Measurements from ENCODE around the gene THOC3. TPM values are rescaled to one million over a fixed set of nuclear protein-coding genes. Genes with fewer than 3 reads are reported as not detected.
"Not testable (repeated sequence)": the region's sequence is repeated elsewhere in the genome, so short reads cannot be mapped to it uniquely, and the experiment has no call there.

Gene THOC3, protein sequence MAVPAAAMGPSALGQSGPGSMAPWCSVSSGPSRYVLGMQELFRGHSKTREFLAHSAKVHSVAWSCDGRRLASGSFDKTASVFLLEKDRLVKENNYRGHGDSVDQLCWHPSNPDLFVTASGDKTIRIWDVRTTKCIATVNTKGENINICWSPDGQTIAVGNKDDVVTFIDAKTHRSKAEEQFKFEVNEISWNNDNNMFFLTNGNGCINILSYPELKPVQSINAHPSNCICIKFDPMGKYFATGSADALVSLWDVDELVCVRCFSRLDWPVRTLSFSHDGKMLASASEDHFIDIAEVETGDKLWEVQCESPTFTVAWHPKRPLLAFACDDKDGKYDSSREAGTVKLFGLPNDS
- total RNA-seq (2014; rRNA removed; shearing (Covaris generic)), result 147 and 165 TPM in 2 replicates

- not testable (repeated sequence) for H3K27me3 ChIP-seq (ENCODE audit: control insufficient read depth, insufficient read depth, low read length); DNase-seq
- H3K4me3 ChIP-seq (ENCODE audit: insufficient read depth, low read depth, low read length), result peak within 1 kb of the TSS; percentile 70
Observed at GRCh38 chr5:175967471-175968372, at the start of gene THOC3. THOC3 (minus strand) TSS chr5:175968315; CDS start chr5:175968208, 107 bp downstream.

GRCh38 chr5:176017324-176017723, 49.2 kb upstream of the THOC3 start:
- not testable (repeated sequence) for H3K36me3 ChIP-seq (replicated peaks; ENCODE audit: control insufficient read depth, insufficient read depth, low read length); H3K27me3 ChIP-seq (ENCODE audit: control insufficient read depth, insufficient read depth, low read length); H3K4me3 ChIP-seq (ENCODE audit: insufficient read depth, low read depth, low read length); DNase-seq

More at GRCh38 chr5:175967471-175968372, at the start of gene THOC3:
- H3K36me3 ChIP-seq (replicated peaks; ENCODE audit: control insufficient read depth, insufficient read depth, low read length), result not testable (repeated sequence)

GRCh38 chr5:176014360-176014759, 46.2 kb upstream of the THOC3 start:
- not testable (repeated sequence) for DNase-seq; H3K27me3 ChIP-seq (ENCODE audit: control insufficient read depth, insufficient read depth, low read length); H3K4me3 ChIP-seq (ENCODE audit: insufficient read depth, low read depth, low read length); H3K36me3 ChIP-seq (replicated peaks; ENCODE audit: control insufficient read depth, insufficient read depth, low read length)

DNA sequence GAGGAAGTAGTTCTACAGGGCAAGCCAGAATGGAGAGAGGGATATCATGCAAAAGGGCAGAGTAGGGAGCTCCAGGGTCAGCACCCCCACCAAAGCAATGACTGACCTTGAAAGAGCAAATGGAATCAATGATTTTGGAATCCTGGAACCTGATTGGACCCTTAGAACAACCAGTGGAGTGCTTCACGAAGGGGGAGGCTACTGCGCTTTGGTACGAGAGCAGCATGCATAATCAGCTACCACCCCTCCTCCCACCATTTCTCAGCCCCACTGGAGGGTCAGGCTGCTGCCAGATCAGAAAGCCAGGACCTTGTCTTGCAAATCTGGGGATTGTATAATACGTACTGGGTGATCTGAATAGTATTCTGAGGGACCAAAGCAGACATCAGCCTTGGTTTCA, 43.0 kb upstream of the THOC3 start:
- peak; percentile 3 for DNase-seq
- H3K36me3 ChIP-seq (replicated peaks; ENCODE audit: control insufficient read depth, insufficient read depth, low read length); H3K27me3 ChIP-seq (ENCODE audit: control insufficient read depth, insufficient read depth, low read length); H3K4me3 ChIP-seq (ENCODE audit: insufficient read depth, low read depth, low read length): not testable (repeated sequence)

DNA sequence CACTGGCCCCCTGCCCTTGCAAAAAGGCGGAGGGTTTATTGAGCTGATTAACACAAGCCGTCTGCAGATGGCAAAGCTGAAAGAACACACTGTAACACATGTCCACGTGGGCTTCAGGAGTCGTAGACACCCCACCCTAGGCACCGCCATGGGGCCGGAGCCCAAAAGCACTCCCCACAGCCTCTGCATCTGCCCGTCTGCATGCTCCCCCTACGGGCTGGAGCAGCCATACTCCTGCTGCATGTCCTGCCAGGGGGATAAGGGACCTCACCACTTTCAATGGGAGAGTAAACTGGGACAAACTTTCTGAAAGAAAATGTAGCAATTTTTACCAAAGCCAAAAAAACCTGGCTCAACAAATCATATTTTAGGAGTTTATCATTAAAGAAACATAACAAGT, 42.1 kb upstream of the THOC3 start:
- DNase-seq, result peak; percentile 3
- not testable (repeated sequence) for H3K36me3 ChIP-seq (replicated peaks; ENCODE audit: control insufficient read depth, insufficient read depth, low read length); H3K27me3 ChIP-seq (ENCODE audit: control insufficient read depth, insufficient read depth, low read length); H3K4me3 ChIP-seq (ENCODE audit: insufficient read depth, low read depth, low read length)

DNA sequence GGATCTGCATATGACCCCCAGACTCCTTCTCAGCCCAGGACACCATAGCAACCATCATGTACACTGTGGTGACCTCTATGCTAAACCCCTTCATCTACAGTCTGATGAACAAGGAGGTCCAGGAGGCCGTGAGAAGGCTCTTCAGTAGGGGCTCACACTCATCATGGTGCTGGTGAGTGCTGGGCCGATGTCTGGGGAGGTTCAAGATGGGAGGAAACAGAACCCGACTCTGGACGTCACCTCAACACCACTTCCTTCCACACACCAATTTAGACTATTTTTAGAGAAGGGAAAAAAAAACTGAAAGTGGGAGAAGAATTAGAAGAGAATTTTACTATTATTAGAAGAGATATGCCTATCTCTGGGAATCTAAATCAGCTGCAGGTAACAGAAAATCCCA, 39.1 kb upstream of the THOC3 start:
- not testable (repeated sequence) for H3K4me3 ChIP-seq (ENCODE audit: insufficient read depth, low read depth, low read length); H3K36me3 ChIP-seq (replicated peaks; ENCODE audit: control insufficient read depth, insufficient read depth, low read length); DNase-seq; H3K27me3 ChIP-seq (ENCODE audit: control insufficient read depth, insufficient read depth, low read length)

DNA sequence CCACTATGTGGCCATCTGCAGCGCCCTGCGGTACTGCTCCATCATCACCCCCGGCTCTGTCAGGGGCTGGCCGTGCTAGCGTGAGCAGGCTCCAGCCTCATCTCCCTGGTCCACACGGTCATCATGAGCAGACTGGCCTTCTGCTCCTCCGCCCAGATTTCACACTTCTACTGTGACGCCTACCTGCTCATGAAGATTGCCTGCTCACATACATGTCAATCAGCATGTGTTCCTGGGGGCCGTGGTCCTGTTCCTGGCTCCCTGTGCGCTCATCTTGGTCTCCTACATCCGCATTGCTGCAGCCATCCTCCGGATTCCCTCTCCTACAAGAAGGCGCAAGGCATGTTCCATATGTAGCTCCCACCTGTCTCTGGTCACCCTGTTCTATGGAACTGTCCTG, 38.7 kb upstream of the THOC3 start:
- H3K27me3 ChIP-seq (ENCODE audit: control insufficient read depth, insufficient read depth, low read length); H3K36me3 ChIP-seq (replicated peaks; ENCODE audit: control insufficient read depth, insufficient read depth, low read length); H3K4me3 ChIP-seq (ENCODE audit: insufficient read depth, low read depth, low read length): not testable (repeated sequence)
- peak; percentile 0 for DNase-seq

DNA sequence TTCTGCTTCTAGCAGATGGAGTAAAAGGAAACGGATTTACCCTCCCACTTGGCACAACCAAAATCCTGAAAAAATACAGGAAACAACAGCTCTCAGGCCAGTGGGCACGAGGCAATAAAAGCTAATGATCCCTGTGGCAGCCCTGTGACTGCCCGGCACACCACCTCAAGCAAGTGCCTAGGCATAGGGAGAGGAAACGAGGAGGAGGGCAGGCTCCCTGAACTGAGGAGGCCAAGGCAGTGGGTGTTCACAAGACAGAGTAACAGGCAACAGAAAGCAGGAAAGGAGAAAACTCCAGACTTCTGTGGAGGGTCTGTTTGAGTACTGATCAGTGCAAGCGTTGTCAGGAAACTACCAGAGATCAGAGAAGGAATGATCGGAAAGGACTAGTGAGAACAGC, 29.9 kb upstream of the THOC3 start:
- not testable (repeated sequence) for H3K4me3 ChIP-seq (ENCODE audit: insufficient read depth, low read depth, low read length); H3K36me3 ChIP-seq (replicated peaks; ENCODE audit: control insufficient read depth, insufficient read depth, low read length); DNase-seq; H3K27me3 ChIP-seq (ENCODE audit: control insufficient read depth, insufficient read depth, low read length)

DNA sequence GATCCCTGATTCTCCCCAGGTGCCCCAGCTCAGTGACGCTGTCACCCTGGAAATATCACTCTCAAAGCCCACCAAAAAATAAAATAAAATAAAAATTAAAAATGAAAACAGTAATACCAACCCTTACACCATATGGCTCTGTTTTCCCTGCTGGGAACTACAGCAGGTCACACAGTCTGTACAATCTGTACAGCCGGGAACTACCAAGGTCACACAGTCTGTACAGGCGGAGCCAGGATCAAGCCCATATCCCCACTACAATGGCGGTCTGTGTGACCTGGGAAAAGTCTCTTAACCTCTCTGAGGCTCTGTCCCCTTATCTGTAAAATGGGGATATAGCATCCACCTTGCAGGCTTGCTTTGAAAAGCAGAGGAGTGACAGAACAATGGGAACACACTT, 29.4 kb upstream of the THOC3 start:
- H3K36me3 ChIP-seq (replicated peaks; ENCODE audit: control insufficient read depth, insufficient read depth, low read length); H3K27me3 ChIP-seq (ENCODE audit: control insufficient read depth, insufficient read depth, low read length); DNase-seq; H3K4me3 ChIP-seq (ENCODE audit: insufficient read depth, low read depth, low read length): not testable (repeated sequence)

GRCh38 chr5:175996791-175997190, 28.7 kb upstream of the THOC3 start:
- H3K27me3 ChIP-seq (ENCODE audit: control insufficient read depth, insufficient read depth, low read length); H3K4me3 ChIP-seq (ENCODE audit: insufficient read depth, low read depth, low read length); H3K36me3 ChIP-seq (replicated peaks; ENCODE audit: control insufficient read depth, insufficient read depth, low read length); DNase-seq: not testable (repeated sequence)

GRCh38 chr5:175995506-175995905, 27.4 kb upstream of the THOC3 start:
- not testable (repeated sequence) for H3K36me3 ChIP-seq (replicated peaks; ENCODE audit: control insufficient read depth, insufficient read depth, low read length); H3K27me3 ChIP-seq (ENCODE audit: control insufficient read depth, insufficient read depth, low read length); DNase-seq; H3K4me3 ChIP-seq (ENCODE audit: insufficient read depth, low read depth, low read length)

DNA sequence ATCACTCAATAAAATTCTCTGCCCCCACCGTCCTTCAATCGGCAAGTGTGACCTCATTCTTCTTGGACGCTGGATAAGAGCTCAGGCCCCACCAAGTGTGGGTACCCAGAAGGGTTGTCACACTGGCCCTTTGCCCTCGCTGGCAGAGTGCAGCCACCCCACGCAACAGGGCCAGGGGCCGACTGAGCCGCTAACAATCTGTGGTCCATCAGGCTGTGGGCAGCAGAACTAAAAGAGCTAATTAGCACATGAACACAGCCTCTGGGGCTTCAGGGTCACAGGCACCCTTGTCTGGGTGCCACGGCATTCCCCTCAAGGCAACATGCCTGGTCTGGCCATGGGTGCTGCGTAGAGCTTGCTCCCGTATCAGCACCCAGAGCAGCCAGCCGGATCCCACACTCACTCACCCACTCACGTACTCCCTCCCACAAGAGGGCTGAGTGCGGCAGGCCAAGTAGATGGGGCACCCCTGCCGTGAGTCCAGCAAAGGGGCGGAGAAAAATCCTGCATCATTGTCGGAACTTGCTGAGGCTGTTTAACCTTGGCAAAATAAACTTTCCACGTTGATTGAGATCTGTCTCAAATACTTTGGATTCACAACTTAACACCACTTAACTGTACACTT, 11.4 kb upstream of the THOC3 start:
- not testable (repeated sequence) for H3K4me3 ChIP-seq (ENCODE audit: insufficient read depth, low read depth, low read length); H3K27me3 ChIP-seq (ENCODE audit: control insufficient read depth, insufficient read depth, low read length); H3K36me3 ChIP-seq (replicated peaks; ENCODE audit: control insufficient read depth, insufficient read depth, low read length); DNase-seq

- not testable (repeated sequence) for H3K4me3 ChIP-seq (ENCODE audit: insufficient read depth, low read depth, low read length); DNase-seq; H3K36me3 ChIP-seq (replicated peaks; ENCODE audit: control insufficient read depth, insufficient read depth, low read length); H3K27me3 ChIP-seq (ENCODE audit: control insufficient read depth, insufficient read depth, low read length)
Observed at GRCh38 chr5:175968381-175968780, 266 bp upstream of the THOC3 start.

- DNase-seq; H3K36me3 ChIP-seq (replicated peaks; ENCODE audit: control insufficient read depth, insufficient read depth, low read length); H3K4me3 ChIP-seq (ENCODE audit: insufficient read depth, low read depth, low read length); H3K27me3 ChIP-seq (ENCODE audit: control insufficient read depth, insufficient read depth, low read length): not testable (repeated sequence)
Observed at GRCh38 chr5:175962329-175962728, 5.8 kb downstream of the THOC3 start.

- not testable (repeated sequence) for H3K27me3 ChIP-seq (ENCODE audit: control insufficient read depth, insufficient read depth, low read length); H3K4me3 ChIP-seq (ENCODE audit: insufficient read depth, low read depth, low read length); DNase-seq; H3K36me3 ChIP-seq (replicated peaks; ENCODE audit: control insufficient read depth, insufficient read depth, low read length)
Observed at GRCh38 chr5:175960228-175960627, 7.9 kb downstream of the THOC3 start.
